ENCODE data around the gene FAM228A.
"Not testable (repeated sequence)": the region's sequence is repeated elsewhere in the genome, so short reads cannot be mapped to it uniquely, and the experiment has no call there.

Gene FAM228A
- long read RNA-seq, result 0 reads

DNA sequence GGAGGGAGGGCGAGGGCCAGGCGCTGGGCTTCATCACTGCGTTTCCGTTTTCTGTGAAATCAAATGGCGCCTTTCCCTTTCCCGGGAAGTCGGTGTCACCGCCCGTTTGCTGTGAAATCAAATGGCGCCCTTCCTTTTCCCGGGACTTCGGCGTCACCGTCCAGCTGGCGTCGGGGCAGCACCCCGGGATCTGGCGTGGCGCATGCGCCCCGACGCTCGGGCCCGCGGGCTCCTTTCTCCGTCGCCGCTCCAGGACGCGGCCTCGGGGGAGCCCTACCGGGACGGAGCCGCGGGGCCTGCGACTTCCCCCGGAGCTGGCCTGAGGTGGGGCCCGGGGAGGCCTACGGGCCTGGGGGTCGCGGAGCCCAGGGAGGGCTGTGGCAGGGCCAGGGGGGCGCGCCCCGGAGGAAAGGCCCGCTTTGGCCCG lies at the start of gene FAM228A:
Gene FAM228A (plus strand): TSS at position 203 of the 427 bp plus-strand sequence. CDS start 428 bp downstream, outside the sequence.
- Histone ChIP-seq H3K4me3 (replicated peaks; ENCODE audit: insufficient read depth, low read length) (no peak within 1 kb of the TSS), H3K27me3 (ENCODE audit: insufficient read depth, poor library complexity, severe bottlenecking) (no peaks in the 10 kb centered on the region), H3K27ac (replicated peaks) (no peak within 1 kb of the TSS)
- DNase-seq (ENCODE audit: low read depth in 1 of 2, low spot score in 1 of 2), result no peak
- no peak for TF ChIP-seq REST (IDR thresholded peaks at IDR 0.05; ENCODE audit: insufficient replicate concordance, low read depth)
- no peak for TF ChIP-seq SPI1 (IDR thresholded peaks at IDR 0.05; ENCODE audit: borderline replicate concordance, low read depth)
- TF ChIP-seq, protein P1, sequence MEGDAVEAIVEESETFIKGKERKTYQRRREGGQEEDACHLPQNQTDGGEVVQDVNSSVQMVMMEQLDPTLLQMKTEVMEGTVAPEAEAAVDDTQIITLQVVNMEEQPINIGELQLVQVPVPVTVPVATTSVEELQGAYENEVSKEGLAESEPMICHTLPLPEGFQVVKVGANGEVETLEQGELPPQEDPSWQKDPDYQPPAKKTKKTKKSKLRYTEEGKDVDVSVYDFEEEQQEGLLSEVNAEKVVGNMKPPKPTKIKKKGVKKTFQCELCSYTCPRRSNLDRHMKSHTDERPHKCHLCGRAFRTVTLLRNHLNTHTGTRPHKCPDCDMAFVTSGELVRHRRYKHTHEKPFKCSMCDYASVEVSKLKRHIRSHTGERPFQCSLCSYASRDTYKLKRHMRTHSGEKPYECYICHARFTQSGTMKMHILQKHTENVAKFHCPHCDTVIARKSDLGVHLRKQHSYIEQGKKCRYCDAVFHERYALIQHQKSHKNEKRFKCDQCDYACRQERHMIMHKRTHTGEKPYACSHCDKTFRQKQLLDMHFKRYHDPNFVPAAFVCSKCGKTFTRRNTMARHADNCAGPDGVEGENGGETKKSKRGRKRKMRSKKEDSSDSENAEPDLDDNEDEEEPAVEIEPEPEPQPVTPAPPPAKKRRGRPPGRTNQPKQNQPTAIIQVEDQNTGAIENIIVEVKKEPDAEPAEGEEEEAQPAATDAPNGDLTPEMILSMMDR (IDR thresholded peaks at IDR 0.05; ENCODE audit: insufficient read depth, low read length), result no peak
- TF ChIP-seq POLR2AphosphoS5 (IDR thresholded peaks at IDR 0.05; ENCODE audit: low read depth), result no peak
- no peak for TF ChIP-seq GABPA (IDR thresholded peaks at IDR 0.05; ENCODE audit: low read depth)

GRCh38 chr2:24125956-24126355 lies 48.9 kb upstream of the FAM228A start:
- DNase-seq (ENCODE audit: low read depth in 1 of 2, low spot score in 1 of 2), result no peak
- no peak overlapping the region for H3K27ac ChIP-seq (replicated peaks)
- H3K27me3 ChIP-seq (ENCODE audit: insufficient read depth, poor library complexity, severe bottlenecking), result no peaks in the 10 kb centered on the region
- no peak overlapping the region for H3K4me3 ChIP-seq (replicated peaks; ENCODE audit: insufficient read depth, low read length)
- TF ChIP-seq REST (IDR thresholded peaks at IDR 0.05; ENCODE audit: insufficient replicate concordance, low read depth), result no peak
- no peak for TF ChIP-seq SPI1 (IDR thresholded peaks at IDR 0.05; ENCODE audit: borderline replicate concordance, low read depth)
- TF ChIP-seq, protein P1 (IDR thresholded peaks at IDR 0.05; ENCODE audit: insufficient read depth, low read length), result no peak
- no peak for TF ChIP-seq GABPA (IDR thresholded peaks at IDR 0.05; ENCODE audit: low read depth)
- no peak for TF ChIP-seq POLR2AphosphoS5 (IDR thresholded peaks at IDR 0.05; ENCODE audit: low read depth)

- TF ChIP-seq, protein P1 (IDR thresholded peaks at IDR 0.05; ENCODE audit: insufficient read depth, low read length), result no peak
- TF ChIP-seq REST (IDR thresholded peaks at IDR 0.05; ENCODE audit: insufficient replicate concordance, low read depth) (no peak), POLR2AphosphoS5 (IDR thresholded peaks at IDR 0.05; ENCODE audit: low read depth) (no peak), SPI1 (IDR thresholded peaks at IDR 0.05; ENCODE audit: borderline replicate concordance, low read depth) (no peak), GABPA (IDR thresholded peaks at IDR 0.05; ENCODE audit: low read depth) (no peak)
- no peaks in the 10 kb centered on the region for H3K27me3 ChIP-seq (ENCODE audit: insufficient read depth, poor library complexity, severe bottlenecking)
Measured at GRCh38 chr2:24132543-24132942, 42.3 kb upstream of the FAM228A start.

GRCh38 chr2:24140305-24140704 lies 34.5 kb upstream of the FAM228A start:
- not testable (repeated sequence) for H3K4me3 ChIP-seq (replicated peaks; ENCODE audit: insufficient read depth, low read length); DNase-seq (ENCODE audit: low read depth in 1 of 2, low spot score in 1 of 2); H3K27me3 ChIP-seq (ENCODE audit: insufficient read depth, poor library complexity, severe bottlenecking); H3K27ac ChIP-seq (replicated peaks)

More at GRCh38 chr2:24132543-24132942, 42.3 kb upstream of the FAM228A start:
- Histone ChIP-seq H3K27ac (replicated peaks) (no peak overlapping the region), H3K4me3 (replicated peaks; ENCODE audit: insufficient read depth, low read length) (no peak overlapping the region)
- no peak for DNase-seq (ENCODE audit: low read depth in 1 of 2, low spot score in 1 of 2)

Data from HL-60 (cell line).